GM12878 (cell line): Measurements from ENCODE around the gene MYO1D. TPM values are rescaled to one million over a fixed set of nuclear protein-coding genes. Genes with fewer than 3 reads are reported as not detected.

Experiments
- FOXM1 ChIP-seq: IDR thresholded peaks from 2 replicates; pipeline ENCODE4 v1.6.1; 2012; ENCODE audit warnings: low read depth, mild to moderate bottlenecking, inconsistent platforms, low read length, moderate library complexity
- HDAC6 ChIP-seq: fragments of 200-600 bp; sonication (generic); IDR thresholded peaks from one replicate; pipeline ENCODE4 v1.8.0; 2017; ENCODE audit warnings: antibody characterized with exemption; ENCODE audit not compliant: unreplicated experiment
- IRF3 ChIP-seq: fragments of 450-650 bp; IDR thresholded peaks from 2 replicates; pipeline ENCODE4 v1.6.1; 2014; ENCODE audit warnings: mild to moderate bottlenecking
- IRF4 ChIP-seq: IDR thresholded peaks from 2 replicates; pipeline ENCODE4 v1.6.1; 2011; ENCODE audit warnings: low read depth, low read length
- JUNB ChIP-seq: IDR thresholded peaks from 2 replicates; pipeline ENCODE4 v1.6.1; 2016; ENCODE audit warnings: antibody characterized with exemption, mild to moderate bottlenecking
- LARP7 ChIP-seq: fragments of 450-650 bp; IDR thresholded peaks from 2 replicates; pipeline ENCODE4 v1.6.1; 2017; ENCODE audit warnings: mild to moderate bottlenecking
- MLLT1 ChIP-seq: fragments of 450-650 bp; IDR thresholded peaks from 2 replicates; pipeline ENCODE4 v1.6.1; 2016; ENCODE audit warnings: mild to moderate bottlenecking
- MTA3 ChIP-seq: IDR thresholded peaks from 2 replicates; pipeline ENCODE4 v1.6.1; 2012; ENCODE audit warnings: low read length, inconsistent platforms, borderline replicate concordance
- NBN ChIP-seq: fragments of 450-650 bp; IDR thresholded peaks from 2 replicates; pipeline ENCODE4 v1.6.1; 2016
- NFYB ChIP-seq: IDR thresholded peaks from 2 replicates; pipeline ENCODE4 v1.6.1; 2011; ENCODE audit warnings: low read depth, mild to moderate bottlenecking, low read length, improper control_type of control experiment, moderate library complexity; ENCODE audit not compliant: insufficient read depth
- NR2C1 ChIP-seq: fragments of 450-650 bp; IDR thresholded peaks from 2 replicates; pipeline ENCODE4 v1.6.1; 2017; ENCODE audit warnings: antibody characterized with exemption, mild to moderate bottlenecking, moderate library complexity
- NR2F1 ChIP-seq: fragments of 450-650 bp; conservative IDR thresholded peaks from 2 replicates; pipeline ENCODE4 v1.6.1; 2017; ENCODE audit warnings: mild to moderate bottlenecking
- PAX8 ChIP-seq: fragments of 450-650 bp; IDR thresholded peaks from 2 replicates; pipeline ENCODE4 v1.6.1; 2017; ENCODE audit warnings: mild to moderate bottlenecking, moderate library complexity
- POU2F2 ChIP-seq: IDR thresholded peaks from 3 replicates; pipeline ENCODE4 v1.6.1; 2011; ENCODE audit warnings: low read depth, mild to moderate bottlenecking, low read length, borderline replicate concordance
- RAD51 ChIP-seq: fragments of 450-650 bp; IDR thresholded peaks from 2 replicates; pipeline ENCODE4 v1.6.1; 2016; ENCODE audit warnings: moderate library complexity, mild to moderate bottlenecking, inconsistent platforms
- SIN3A ChIP-seq: IDR thresholded peaks from 2 replicates; pipeline ENCODE4 v1.6.1; 2012; ENCODE audit warnings: low read depth, low read length, improper control_type of control experiment
- TAF1 ChIP-seq: IDR thresholded peaks from 2 replicates; pipeline ENCODE4 v1.6.1; 2011; ENCODE audit warnings: mild to moderate bottlenecking, low read depth, low read length, borderline replicate concordance
- TCF12 ChIP-seq: IDR thresholded peaks from 2 replicates; pipeline ENCODE4 v1.6.1; 2011; ENCODE audit warnings: low read depth, mild to moderate bottlenecking, low read length
- TCF3 ChIP-seq: IDR thresholded peaks from 2 replicates; pipeline ENCODE4 v1.6.1; 2012; ENCODE audit warnings: low read depth, mild to moderate bottlenecking, low read length, borderline replicate concordance; ENCODE audit not compliant: insufficient read depth
- YY1 ChIP-seq: IDR thresholded peaks from 2 replicates; pipeline ENCODE4 v1.6.1; 2011; ENCODE audit warnings: low read depth, mild to moderate bottlenecking, low read length
- ZBTB4 ChIP-seq: fragments of 450-650 bp; formaldehyde crosslinking; IDR thresholded peaks from 2 replicates; pipeline ENCODE4 v1.4.0; 2022; ENCODE audit warnings: mild to moderate bottlenecking, moderate library complexity
- ZBTB40 ChIP-seq: fragments of 450-650 bp; IDR thresholded peaks from 2 replicates; pipeline ENCODE4 v1.6.1; 2016; ENCODE audit warnings: mild to moderate bottlenecking, moderate library complexity, borderline replicate concordance
- polyA plus RNA-seq, 11 experiments: library from polyadenylated mRNA; depleted of rRNA in 4 of 11; unstranded in 6 of 11; stranded (reverse) in 5 of 11; fragments of >200 nt; fragmentation: Nextera tagmentation in 4 of 11; fragmentation: Illumina TruSeq in 1 of 11; extraction: Ambion mirVana in 4 of 11; extraction: Trizol in 1 of 11; gene quantifications; 1 replicate in 1 of 11; 2 replicates in 10 of 11; pipeline versions ENCODE4 v1.2.1 to v1.2.3, GENCODE V29; 2011 to 2016; ENCODE audit warnings: inconsistent platforms in 2 of 11, missing spikeins in 2 of 11, low read depth in 1 of 11
- total RNA-seq, 4 experiments: library from RNA; depleted of rRNA in 3 of 4; stranded (reverse); fragments of >200 nt in 3 of 4; fragmentation: Illumina TruSeq in 1 of 4; extraction: Trizol in 1 of 4; gene quantifications; 2 replicates each; pipeline versions ENCODE4 v1.2.1 to v1.2.3, GENCODE V29; 2013 to 2021

Gene MYO1D
- total and polyA plus RNA-seq, 10 of the 15 experiments (the other 5 are each of a cell fraction or from before 2014, with no cell fraction given) = 1.8 to 37.7 (median 25.4) TPM

- no peak for TF ChIP-seq ZBTB4 (CRISPR knock-in tag)
- no peak for TF ChIP-seq SIN3A
- TF ChIP-seq TCF12 = 0 out of 2 replicates have a peak, but pooled peaks have one; percentile 40
- no peak for TF ChIP-seq IRF3
- TF ChIP-seq RAD51 = peak; percentile 94
- peak; percentile 28; the same call in 1 of the 3 replicates for TF ChIP-seq POU2F2
- TF ChIP-seq NR2F1 = peak; percentile 82
- peak; percentile 87 for TF ChIP-seq NR2C1
- TF ChIP-seq LARP7 = no peak
- TF ChIP-seq HDAC6 = no peak
- TF ChIP-seq MTA3 = no peak
- TF ChIP-seq IRF4 = no peak
- TF ChIP-seq MLLT1 = no peak
- peak; percentile 25; the same call in 1 of the 2 replicates for TF ChIP-seq TAF1
- no peak for TF ChIP-seq TCF3
- no peak for TF ChIP-seq NBN
- no peak for TF ChIP-seq PAX8
- TF ChIP-seq JUNB = 0 out of 2 replicates have a peak, but pooled peaks have one; percentile 14
- no peak for TF ChIP-seq ZBTB40
- TF ChIP-seq YY1 = no peak
- peak; percentile 9; the same call in 1 of the 2 replicates for TF ChIP-seq FOXM1
- TF ChIP-seq NFYB = peak; percentile 79
These were observed 317.8 kb downstream of the MYO1D start (continued) for GRCh38 chr17:32558997-32559650.
